Colonic mucosa (tissue), 4 donors: ENCODE data around the gene TWIST2. TPM values are rescaled to one million over a fixed set of nuclear protein-coding genes. Genes with fewer than 3 reads are reported as not detected.

ENCODE experiments used
- DNase-seq: peaks from one replicate; pipeline ENCODE4 v3.0.0-alpha.2; 2020
- H3K27ac ChIP-seq: fragments of 200-600 bp; one replicate; pipeline ENCODE4 v1.8.0; 2021
- H3K27me3 ChIP-seq: fragments of 200-600 bp; one replicate; pipeline ENCODE4 v1.8.0; 2021
- H3K36me3 ChIP-seq: fragments of 200-600 bp; one replicate; pipeline ENCODE4 v1.8.0; 2021
- H3K4me1 ChIP-seq: fragments of 200-600 bp; one replicate; pipeline ENCODE4 v1.8.0; 2021; ENCODE audit warnings: mild to moderate bottlenecking
- H3K4me3 ChIP-seq: fragments of 200-600 bp; one replicate; pipeline ENCODE4 v1.8.0; 2021
- H3K9ac ChIP-seq, 2 donors: one replicate each; pipeline ENCODE4 v1.7.0; 2013; ENCODE audit warnings: control low read depth in 2 of 2, low read depth in 2 of 2, low read length in 2 of 2
- H3K9me3 ChIP-seq: fragments of 200-600 bp; one replicate; pipeline ENCODE4 v1.8.0; 2021
- intact Hi-C: fragments of 100-400 bp; cut with DNase I; formaldehyde crosslinking; loops from one replicate; pipeline ENCODE4 v1.14.1; 2022
- total RNA-seq, 2 donors: library from RNA; stranded (reverse); fragmentation: NEBNext Ultra II Directional in 1 of 2; extraction: Animal tissue kit (Norgen Biotek cat#: 25700) in 1 of 2; gene quantifications; one replicate each; pipeline ENCODE4 v1.2.1, GENCODE V29; 2021
- TF ChIP-seq, protein P1 (sequence below): fragments of 200-600 bp; IDR thresholded peaks from one replicate; pipeline ENCODE4 v1.8.0; 2022; ENCODE audit warnings: antibody characterized with exemption, mild to moderate bottlenecking
- donor health status: healthy.
- donor health status: DM: no; HTN: no; CAD: no.
- donor health status: DM: no; HTN: no; CAD: no.

The TWIST2 gene
- total RNA-seq, 2 donors from 2014 or later: 0.82 to 2.7 TPM

- no peak overlapping the region for H3K4me3 ChIP-seq
- intact Hi-C loops: no loop called here
- H3K27ac ChIP-seq: no peak overlapping the region
- H3K27me3 ChIP-seq: no peaks in the 10 kb centered on the region
- H3K9ac ChIP-seq: no peak overlapping the region
- H3K9me3 ChIP-seq: no peaks in the 10 kb centered on the region
- DNase-seq: no peak
- H3K4me1 ChIP-seq: no peaks in the 10 kb centered on the region
- TF ChIP-seq, protein P1, sequence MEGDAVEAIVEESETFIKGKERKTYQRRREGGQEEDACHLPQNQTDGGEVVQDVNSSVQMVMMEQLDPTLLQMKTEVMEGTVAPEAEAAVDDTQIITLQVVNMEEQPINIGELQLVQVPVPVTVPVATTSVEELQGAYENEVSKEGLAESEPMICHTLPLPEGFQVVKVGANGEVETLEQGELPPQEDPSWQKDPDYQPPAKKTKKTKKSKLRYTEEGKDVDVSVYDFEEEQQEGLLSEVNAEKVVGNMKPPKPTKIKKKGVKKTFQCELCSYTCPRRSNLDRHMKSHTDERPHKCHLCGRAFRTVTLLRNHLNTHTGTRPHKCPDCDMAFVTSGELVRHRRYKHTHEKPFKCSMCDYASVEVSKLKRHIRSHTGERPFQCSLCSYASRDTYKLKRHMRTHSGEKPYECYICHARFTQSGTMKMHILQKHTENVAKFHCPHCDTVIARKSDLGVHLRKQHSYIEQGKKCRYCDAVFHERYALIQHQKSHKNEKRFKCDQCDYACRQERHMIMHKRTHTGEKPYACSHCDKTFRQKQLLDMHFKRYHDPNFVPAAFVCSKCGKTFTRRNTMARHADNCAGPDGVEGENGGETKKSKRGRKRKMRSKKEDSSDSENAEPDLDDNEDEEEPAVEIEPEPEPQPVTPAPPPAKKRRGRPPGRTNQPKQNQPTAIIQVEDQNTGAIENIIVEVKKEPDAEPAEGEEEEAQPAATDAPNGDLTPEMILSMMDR: no peak
- no peaks in the 10 kb centered on the region for H3K36me3 ChIP-seq
These were observed 77.4 kb downstream of the TWIST2 start for GRCh38 chr2:238925281-238925680.

DNA sequence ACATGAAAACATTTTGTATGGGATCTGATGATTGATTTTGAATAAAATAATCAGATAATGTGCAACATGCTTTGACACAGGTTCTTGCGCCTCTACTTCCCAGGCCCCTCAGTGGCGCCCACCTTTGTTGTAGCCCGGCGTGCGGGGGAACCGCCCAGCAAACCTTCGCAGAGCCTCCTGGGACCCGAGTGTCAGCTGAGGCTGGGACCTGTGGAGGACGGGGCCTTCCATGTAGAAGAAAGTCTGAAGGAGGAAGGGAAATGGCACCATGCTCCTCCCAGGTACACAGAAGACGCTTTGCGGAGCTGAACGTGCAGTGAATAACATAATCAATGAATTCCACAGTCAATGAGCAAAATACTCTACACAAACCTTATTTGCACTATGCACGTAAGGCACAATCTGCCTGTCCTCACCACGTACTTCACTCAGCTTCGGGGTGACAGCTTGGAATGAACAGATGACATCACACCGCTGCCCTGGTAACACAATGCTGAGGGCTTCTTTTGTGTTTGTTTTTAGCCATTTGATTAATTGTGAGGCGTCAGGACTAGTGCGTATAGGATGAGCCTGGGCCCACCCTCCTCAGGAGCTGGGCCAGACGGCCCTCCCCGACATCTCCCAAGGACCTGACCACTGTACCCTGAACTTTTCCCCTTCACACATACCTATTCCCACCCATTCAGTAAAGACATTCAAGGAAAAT lies 78.1 kb downstream of the TWIST2 start:
- H3K36me3 ChIP-seq: no peaks in the 10 kb centered on the region
- H3K9ac ChIP-seq: no peak overlapping the region
- intact Hi-C loops: no loop called here
- TF ChIP-seq, protein P1: no peak
- no peak overlapping the region for H3K4me3 ChIP-seq
- no peaks in the 10 kb centered on the region for H3K27me3 ChIP-seq
- H3K4me1 ChIP-seq: no peaks in the 10 kb centered on the region
- no peak overlapping the region for H3K27ac ChIP-seq
- DNase-seq: no peak
- H3K9me3 ChIP-seq: no peaks in the 10 kb centered on the region

GRCh38 chr2:238926761-238927611 lies 79.1 kb downstream of the TWIST2 start:
- Histone ChIP-seq H3K9me3 (no peaks in the 10 kb centered on the region), H3K4me3 (no peak overlapping the region), H3K27ac (no peak overlapping the region), H3K9ac (no peak overlapping the region), H3K27me3 (no peaks in the 10 kb centered on the region), H3K4me1 (no peaks in the 10 kb centered on the region), H3K36me3 (no peaks in the 10 kb centered on the region)
- TF ChIP-seq, protein P1: no peak
- DNase-seq: no peak
- intact Hi-C loops: no loop called here

DNA sequence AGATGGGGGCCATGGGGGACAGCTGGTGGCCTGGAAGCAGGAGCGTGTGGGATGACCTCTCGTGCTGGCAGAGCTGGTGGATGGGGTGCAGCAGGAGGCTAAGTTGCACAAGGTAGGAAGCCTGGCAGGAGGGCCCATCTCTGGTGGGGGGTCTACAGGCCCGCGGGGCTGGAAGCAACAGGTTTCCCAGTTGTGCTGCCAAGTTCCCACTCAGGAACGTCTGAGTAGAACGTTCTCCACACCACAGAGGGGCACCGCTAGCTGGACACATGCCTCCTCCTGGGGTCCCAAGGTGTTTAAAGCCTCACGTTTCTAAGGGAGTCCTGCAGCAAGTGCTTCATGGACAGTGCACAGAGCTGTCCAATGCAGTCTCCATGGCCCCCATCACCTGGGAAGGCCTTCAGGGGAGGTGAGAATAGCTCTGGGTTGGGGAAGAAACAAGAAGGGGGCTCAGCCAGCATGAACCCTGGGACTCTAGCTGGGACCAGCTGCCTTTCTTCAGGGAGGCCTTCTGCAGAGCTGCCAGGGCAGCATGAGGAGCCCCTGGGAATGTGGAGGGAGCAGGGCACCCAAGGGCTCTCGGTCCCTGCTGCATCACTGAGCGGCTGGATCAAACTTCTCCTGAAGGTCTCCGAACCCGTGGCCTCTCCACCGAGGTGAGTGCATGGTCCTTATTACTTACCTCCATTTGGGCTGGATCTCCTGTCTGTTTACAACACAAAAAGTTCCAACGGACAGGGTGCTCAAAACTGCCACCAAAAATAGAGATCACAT lies 80.0 kb downstream of the TWIST2 start:
- TF ChIP-seq, protein P1: no peak
- DNase-seq: no peak
- Histone ChIP-seq H3K9me3 (no peaks in the 10 kb centered on the region), H3K36me3 (no peaks in the 10 kb centered on the region), H3K4me1 (no peaks in the 10 kb centered on the region), H3K9ac (no peak overlapping the region), H3K27me3 (no peaks in the 10 kb centered on the region), H3K27ac (no peak overlapping the region), H3K4me3 (no peak overlapping the region)
- intact Hi-C loops: no loop called here

GRCh38 chr2:238928520-238929241 lies 80.8 kb downstream of the TWIST2 start:
- DNase-seq: no peak
- TF ChIP-seq, protein P1: no peak
- Histone ChIP-seq H3K4me1 (no peaks in the 10 kb centered on the region), H3K27ac (no peak overlapping the region), H3K36me3 (no peaks in the 10 kb centered on the region), H3K9me3 (no peaks in the 10 kb centered on the region), H3K4me3 (no peak overlapping the region), H3K9ac (no peak overlapping the region), H3K27me3 (no peaks in the 10 kb centered on the region)
- intact Hi-C loops: no loop called here
